NAMALWA (cell line): ENCODE data around the gene KIF1A.
"Not testable (repeated sequence)": the region's sequence is repeated elsewhere in the genome, so short reads cannot be mapped to it uniquely, and the experiment has no call there.

Source experiments
- DNase-seq: peaks from one replicate; pipeline ENCODE4 v3.0.0-alpha.2; 2015; ENCODE audit warnings: low spot score

Gene KIF1A

GRCh38 chr2:240848900-240849680 lies 29.1 kb upstream of the KIF1A start:
- DNase-seq = no peak

GRCh38 chr2:240847817-240848216 lies 27.8 kb upstream of the KIF1A start:
- no peak for DNase-seq

GRCh38 chr2:240846873-240847595 lies 27.0 kb upstream of the KIF1A start:
- no peak for DNase-seq

GRCh38 chr2:240846309-240846708 lies 26.3 kb upstream of the KIF1A start:
- not testable (repeated sequence) for DNase-seq

- DNase-seq = peak; percentile 27
These were observed 20.5 kb upstream of the KIF1A start for GRCh38 chr2:240840435-240841060.

- DNase-seq = no peak
These were observed 19.4 kb upstream of the KIF1A start for GRCh38 chr2:240839152-240840143.

- DNase-seq = no peak
These were observed 17.6 kb upstream of the KIF1A start for GRCh38 chr2:240837621-240838020.

GRCh38 chr2:240836781-240837467 lies 16.9 kb upstream of the KIF1A start:
- no peak for DNase-seq

- no peak for DNase-seq
These were observed 15.5 kb upstream of the KIF1A start for GRCh38 chr2:240835528-240835927.

GRCh38 chr2:240834377-240834975 lies 14.5 kb upstream of the KIF1A start:
- DNase-seq = no peak

GRCh38 chr2:240833724-240834285 lies 13.8 kb upstream of the KIF1A start:
- no peak for DNase-seq

- no peak for DNase-seq
These were observed 13.0 kb upstream of the KIF1A start for GRCh38 chr2:240832921-240833494.

GRCh38 chr2:240832205-240832727 lies 12.2 kb upstream of the KIF1A start:
- DNase-seq = peak; percentile 96

- DNase-seq = no peak
These were observed 11.7 kb upstream of the KIF1A start for GRCh38 chr2:240831594-240832204.

GRCh38 chr2:240825476-240825875 lies 5.5 kb upstream of the KIF1A start:
- DNase-seq = no peak

GRCh38 chr2:240823449-240824336 lies 3.7 kb upstream of the KIF1A start:
- DNase-seq = no peak

- DNase-seq = no peak
These were observed 2.3 kb upstream of the KIF1A start for GRCh38 chr2:240822280-240822847.

GRCh38 chr2:240821429-240821778 lies 1.4 kb upstream of the KIF1A start:
- no peak for DNase-seq
